Measurements from ENCODE around the gene FBXO9. TPM values are rescaled to one million over a fixed set of nuclear protein-coding genes. Genes with fewer than 3 reads are reported as not detected.

Gene FBXO9
- total RNA-seq, 1 donor from 2014 or later: 50.8 TPM

DNA sequence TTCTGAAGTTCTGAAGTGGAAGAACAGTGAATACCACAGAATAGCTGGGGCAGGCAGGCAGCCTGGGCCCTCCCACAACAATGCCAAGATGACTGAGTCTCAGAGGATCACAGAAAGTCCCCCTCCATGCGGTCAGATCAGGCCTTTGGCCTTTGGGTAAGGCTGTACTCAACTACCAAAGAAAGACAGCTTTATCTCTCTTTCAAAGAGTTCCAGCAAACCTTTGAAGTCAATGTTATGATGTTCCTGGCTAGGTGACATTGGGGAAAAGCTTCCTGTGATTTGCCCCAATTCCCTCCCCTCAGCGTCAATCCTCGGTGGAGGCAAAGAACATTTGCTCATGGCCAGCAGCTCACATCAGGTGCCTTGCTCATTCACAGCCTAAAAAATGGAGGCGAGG is 10.7 kb upstream of the FBXO9 start:
- no peak overlapping the region for H3K9ac ChIP-seq
- Mint-ChIP-seq H3K36me3 (peaks cover 25% of the 10 kb centered on the region), H3K27me3 (ENCODE audit: insufficient read depth, low read depth) (no peaks in the 10 kb centered on the region), H3K4me3 (no peak overlapping the region), H3K4me1 (peaks cover 19% of the 10 kb centered on the region), H3K27ac (no peak overlapping the region), H3K9me3 (peaks cover 2% of the 10 kb centered on the region)
- no peaks in the 10 kb centered on the region for H3K9me3 ChIP-seq (ENCODE audit: low read depth)
- H3K4me1 ChIP-seq: peaks cover 9% of the 10 kb centered on the region
- H2AFZ ChIP-seq (replicated peaks): no peak overlapping the region
- H3K4me2 ChIP-seq: no peak overlapping the region
- DNase-seq (ENCODE audit: low spot score): no peak
- no peak overlapping the region for H3K4me3 ChIP-seq
- no peak overlapping the region for H3K27ac ChIP-seq
- no peaks in the 10 kb centered on the region for H3K36me3 ChIP-seq
- no peaks in the 10 kb centered on the region for H3F3A ChIP-seq (ENCODE audit: low read depth)
- TF ChIP-seq EZH2phosphoT487 (IDR thresholded peaks at IDR 0.05): no peak
- TF ChIP-seq EZH2 (IDR thresholded peaks at IDR 0.05): no peak
- TF ChIP-seq, protein P1, sequence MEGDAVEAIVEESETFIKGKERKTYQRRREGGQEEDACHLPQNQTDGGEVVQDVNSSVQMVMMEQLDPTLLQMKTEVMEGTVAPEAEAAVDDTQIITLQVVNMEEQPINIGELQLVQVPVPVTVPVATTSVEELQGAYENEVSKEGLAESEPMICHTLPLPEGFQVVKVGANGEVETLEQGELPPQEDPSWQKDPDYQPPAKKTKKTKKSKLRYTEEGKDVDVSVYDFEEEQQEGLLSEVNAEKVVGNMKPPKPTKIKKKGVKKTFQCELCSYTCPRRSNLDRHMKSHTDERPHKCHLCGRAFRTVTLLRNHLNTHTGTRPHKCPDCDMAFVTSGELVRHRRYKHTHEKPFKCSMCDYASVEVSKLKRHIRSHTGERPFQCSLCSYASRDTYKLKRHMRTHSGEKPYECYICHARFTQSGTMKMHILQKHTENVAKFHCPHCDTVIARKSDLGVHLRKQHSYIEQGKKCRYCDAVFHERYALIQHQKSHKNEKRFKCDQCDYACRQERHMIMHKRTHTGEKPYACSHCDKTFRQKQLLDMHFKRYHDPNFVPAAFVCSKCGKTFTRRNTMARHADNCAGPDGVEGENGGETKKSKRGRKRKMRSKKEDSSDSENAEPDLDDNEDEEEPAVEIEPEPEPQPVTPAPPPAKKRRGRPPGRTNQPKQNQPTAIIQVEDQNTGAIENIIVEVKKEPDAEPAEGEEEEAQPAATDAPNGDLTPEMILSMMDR (IDR thresholded peaks at IDR 0.05): no peak
- H3K27me3 ChIP-seq: no peaks in the 10 kb centered on the region
- H4K20me1 ChIP-seq (ENCODE audit: low read depth): peaks cover 29% of the 10 kb centered on the region
- peaks cover 61% of the 10 kb centered on the region for H3K79me2 ChIP-seq (ENCODE audit: low read depth)

DNA sequence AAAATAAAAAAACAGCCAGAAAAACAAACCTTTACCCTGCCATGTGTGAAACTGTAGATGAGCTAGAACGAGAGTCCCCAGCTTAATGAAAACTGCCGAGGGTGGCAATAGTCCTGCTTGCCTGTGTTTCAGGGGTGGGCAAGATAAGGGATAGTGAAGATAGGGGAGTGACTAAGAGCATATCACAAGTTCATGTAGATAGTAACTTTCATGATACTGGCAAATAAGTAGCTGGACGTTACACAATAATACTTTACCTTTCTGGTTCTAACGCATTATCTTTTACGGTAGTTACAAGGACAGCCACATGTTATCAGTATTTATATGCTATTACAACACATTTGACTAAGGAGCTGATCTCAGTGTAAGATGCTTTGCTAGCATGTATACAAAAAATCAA is 9.3 kb upstream of the FBXO9 start:
- peaks cover under 1% of the 10 kb centered on the region for H3K9me3 Mint-ChIP-seq
- Histone ChIP-seq H3K27me3 (no peaks in the 10 kb centered on the region), H4K20me1 (ENCODE audit: low read depth) (peaks cover 33% of the 10 kb centered on the region), H3K4me3 (no peak overlapping the region), H3K36me3 (no peaks in the 10 kb centered on the region), H3K9ac (no peak overlapping the region), H3K27ac (no peak overlapping the region), H3F3A (ENCODE audit: low read depth) (peaks cover 2% of the 10 kb centered on the region), H3K4me1 (peaks cover 20% of the 10 kb centered on the region), H3K9me3 (ENCODE audit: low read depth) (no peaks in the 10 kb centered on the region), H2AFZ (replicated peaks) (no peak overlapping the region), H3K79me2 (ENCODE audit: low read depth) (peaks cover 75% of the 10 kb centered on the region), H3K4me2 (no peak overlapping the region)
- no peak overlapping the region for H3K27ac Mint-ChIP-seq
- H3K36me3 Mint-ChIP-seq: peaks cover 23% of the 10 kb centered on the region
- H3K4me1 Mint-ChIP-seq: peaks cover 26% of the 10 kb centered on the region
- peaks cover 1% of the 10 kb centered on the region for H3K27me3 Mint-ChIP-seq (ENCODE audit: insufficient read depth, low read depth)
- no peak for DNase-seq (ENCODE audit: low spot score)
- TF ChIP-seq, protein P1 (IDR thresholded peaks at IDR 0.05): no peak
- no peak for TF ChIP-seq EZH2phosphoT487 (IDR thresholded peaks at IDR 0.05)
- TF ChIP-seq EZH2 (IDR thresholded peaks at IDR 0.05): no peak
- no peak overlapping the region for H3K4me3 Mint-ChIP-seq

DNA sequence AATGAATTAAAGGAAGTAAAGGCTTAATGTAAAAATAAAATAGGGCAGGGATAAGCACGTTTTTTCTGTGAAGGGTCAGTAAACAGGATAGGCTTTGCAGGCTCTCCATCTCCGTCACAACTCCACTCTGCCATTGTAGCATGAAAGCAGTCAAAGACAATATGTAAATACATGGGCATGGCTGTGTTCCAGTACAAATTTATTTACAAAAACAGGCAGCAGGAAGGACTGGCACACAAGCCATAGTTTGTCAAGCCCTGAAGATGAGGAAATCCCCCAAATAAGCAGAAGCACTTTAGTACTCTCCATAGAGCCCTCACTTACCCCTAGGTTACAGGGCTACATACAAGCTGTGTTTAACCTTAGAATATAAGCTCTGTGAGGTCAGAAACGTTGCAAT is 8.9 kb upstream of the FBXO9 start:
- H3K9me3 Mint-ChIP-seq: no peaks in the 10 kb centered on the region
- H3K4me1 Mint-ChIP-seq: peaks cover 26% of the 10 kb centered on the region
- H3K27ac Mint-ChIP-seq: no peak overlapping the region
- Histone ChIP-seq H3K9ac (no peak overlapping the region), H3K4me2 (no peak overlapping the region), H3K79me2 (ENCODE audit: low read depth) (peaks cover 76% of the 10 kb centered on the region), H4K20me1 (ENCODE audit: low read depth) (peaks cover 33% of the 10 kb centered on the region), H3K27me3 (no peaks in the 10 kb centered on the region), H3K27ac (no peak overlapping the region), H2AFZ (replicated peaks) (no peak overlapping the region), H3K4me1 (peaks cover 20% of the 10 kb centered on the region), H3K4me3 (no peak overlapping the region), H3K36me3 (no peaks in the 10 kb centered on the region), H3K9me3 (ENCODE audit: low read depth) (no peaks in the 10 kb centered on the region), H3F3A (ENCODE audit: low read depth) (peaks cover 6% of the 10 kb centered on the region)
- H3K27me3 Mint-ChIP-seq (ENCODE audit: insufficient read depth, low read depth): peaks cover 4% of the 10 kb centered on the region
- DNase-seq (ENCODE audit: low spot score): no peak
- no peak for TF ChIP-seq EZH2 (IDR thresholded peaks at IDR 0.05)
- TF ChIP-seq, protein P1 (IDR thresholded peaks at IDR 0.05): no peak
- no peak for TF ChIP-seq EZH2phosphoT487 (IDR thresholded peaks at IDR 0.05)
- peaks cover 23% of the 10 kb centered on the region for H3K36me3 Mint-ChIP-seq
- H3K4me3 Mint-ChIP-seq: no peak overlapping the region

Measured in neural progenitor cell (in vitro differentiated cells).